ENCODE measurements around the gene PDZD2.

- TF ChIP-seq, protein P1, sequence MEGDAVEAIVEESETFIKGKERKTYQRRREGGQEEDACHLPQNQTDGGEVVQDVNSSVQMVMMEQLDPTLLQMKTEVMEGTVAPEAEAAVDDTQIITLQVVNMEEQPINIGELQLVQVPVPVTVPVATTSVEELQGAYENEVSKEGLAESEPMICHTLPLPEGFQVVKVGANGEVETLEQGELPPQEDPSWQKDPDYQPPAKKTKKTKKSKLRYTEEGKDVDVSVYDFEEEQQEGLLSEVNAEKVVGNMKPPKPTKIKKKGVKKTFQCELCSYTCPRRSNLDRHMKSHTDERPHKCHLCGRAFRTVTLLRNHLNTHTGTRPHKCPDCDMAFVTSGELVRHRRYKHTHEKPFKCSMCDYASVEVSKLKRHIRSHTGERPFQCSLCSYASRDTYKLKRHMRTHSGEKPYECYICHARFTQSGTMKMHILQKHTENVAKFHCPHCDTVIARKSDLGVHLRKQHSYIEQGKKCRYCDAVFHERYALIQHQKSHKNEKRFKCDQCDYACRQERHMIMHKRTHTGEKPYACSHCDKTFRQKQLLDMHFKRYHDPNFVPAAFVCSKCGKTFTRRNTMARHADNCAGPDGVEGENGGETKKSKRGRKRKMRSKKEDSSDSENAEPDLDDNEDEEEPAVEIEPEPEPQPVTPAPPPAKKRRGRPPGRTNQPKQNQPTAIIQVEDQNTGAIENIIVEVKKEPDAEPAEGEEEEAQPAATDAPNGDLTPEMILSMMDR (IDR thresholded peaks at IDR 0.05): no peak
- TF ChIP-seq EZH2phosphoT487 (IDR thresholded peaks at IDR 0.05): no peak
Measured at GRCh38 chr5:31931874-31932273, 292.9 kb downstream of the PDZD2 start.

Data from neural progenitor cell (in vitro differentiated cells).